HCT116 (cell line): ENCODE results near the gene FBXO46. TPM values are rescaled to one million over a fixed set of nuclear protein-coding genes. Genes with fewer than 3 reads are reported as not detected.

Experiments used
- ATAC-seq: fragments of 200-7000 bp; cut with Tn5 transposase; 2 replicates; pipeline ENCODE4 v1.9.1; 2020; ENCODE audit warnings: mild to moderate bottlenecking, moderate library complexity
- BruUV-seq: library from RNA; stranded (reverse); fragments of 400-500 nt; replicated peaks from 2 replicates; lab custom pipeline; 2021; lab: Mats Ljungman, UMichigan
- CTCF ChIA-PET: fragments of 300-600 bp; sonication (Branson Sonifier 250); formaldehyde crosslinking; loops from one replicate; lab custom pipeline; 2021; ENCODE audit warnings: antibody characterized with exemption; lab: Charles Lee
- POLR2A ChIA-PET: fragments of 300-600, 350-600 bp; sonication (Branson Sonifier 250); formaldehyde crosslinking; loops from one replicate; lab custom pipeline; 2021; ENCODE audit warnings: antibody characterized with exemption; lab: Charles Lee
- RAD21 ChIA-PET, 2 experiments: fragments of 300-600 bp; sonication (Branson Sonifier 250); formaldehyde crosslinking; loops; one replicate each; lab custom pipeline; 2023; ENCODE audit warnings: low total read pairs in 2 of 2; ENCODE audit not compliant: uncharacterized antibody in 2 of 2, unreplicated experiment in 2 of 2, low non-redundant PET in 1 of 2; lab: Charles Lee
- DNase-seq: peaks from one replicate; pipeline ENCODE4 v3.0.0-alpha.2; 2010; ENCODE audit warnings: low read depth, low spot score
- H2AFZ ChIP-seq: fragments of 200-600 bp; shearing (Covaris generic), sonication (generic); 2 replicates; pipeline ENCODE4 v1.6.1; 2017; ENCODE audit warnings: low read depth, mixed run types, mixed read lengths, antibody characterized with exemption, low read length; ENCODE audit not compliant: poor library complexity, severe bottlenecking
- H3K27ac ChIP-seq: 2 replicates; pipeline ENCODE4 v1.5.1; 2012; ENCODE audit warnings: low read depth, low read length
- H3K27me3 ChIP-seq: fragments of 200-600 bp; sonication (generic); 2 replicates; pipeline ENCODE4 v1.6.1; 2016; ENCODE audit warnings: mixed run types, low read length, mixed read lengths; ENCODE audit not compliant: insufficient read depth
- H3K36me3 ChIP-seq, 2 experiments: fragments of 200-500 bp in 1 of 2; fragments of 200-600 bp in 1 of 2; sonication (Bioruptor generic) in 1 of 2; sonication (generic) in 1 of 2; 2 replicates each; pipeline versions ENCODE4 v1.5.1 to v1.6.1; 2014 to 2016; ENCODE audit warnings: low read length in 2 of 2, inconsistent platforms in 1 of 2, mixed read lengths in 1 of 2, mixed run types in 1 of 2; ENCODE audit not compliant: insufficient read depth in 2 of 2, control insufficient read depth in 1 of 2
- H3K4me1 ChIP-seq, 2 experiments: fragments of 200-600 bp in 1 of 2; sonication (generic) in 1 of 2; 2 replicates each; pipeline versions ENCODE4 v1.5.1 to v1.6.1; 2012 to 2017; ENCODE audit warnings: low read length in 2 of 2, inconsistent platforms in 1 of 2, mild to moderate bottlenecking in 1 of 2, mixed read lengths in 1 of 2, mixed run types in 1 of 2, moderate library complexity in 1 of 2; ENCODE audit not compliant: insufficient read depth in 2 of 2, control insufficient read depth in 1 of 2
- H3K4me2 ChIP-seq: fragments of 200-600 bp; sonication (generic); 2 replicates; pipeline ENCODE4 v1.6.1; 2017; ENCODE audit warnings: mixed run types, low read length, mixed read lengths
- H3K4me3 ChIP-seq, 2 experiments: fragments of 200-600 bp in 1 of 2; sonication (generic) in 1 of 2; replicated peaks in 1 of 2; 2 replicates each; pipeline ENCODE4 v1.5.1; 2011 to 2016; ENCODE audit warnings: low read length in 2 of 2, control low read depth in 1 of 2, low read depth in 1 of 2, mild to moderate bottlenecking in 1 of 2, mixed read lengths in 1 of 2, mixed run types in 1 of 2
- H3K79me2 ChIP-seq: fragments of 200-600 bp; sonication (generic); 2 replicates; pipeline ENCODE4 v1.6.1; 2017; ENCODE audit warnings: mild to moderate bottlenecking, mixed run types, low read length, moderate library complexity, mixed read lengths; ENCODE audit not compliant: insufficient read depth
- H3K9ac ChIP-seq: fragments of 200-600 bp; sonication (generic); 2 replicates; pipeline ENCODE4 v1.6.1; 2016; ENCODE audit warnings: low read length, mixed read lengths
- H3K9me2 ChIP-seq: fragments of 200-600 bp; sonication (generic), shearing (Covaris generic); 2 replicates; pipeline ENCODE4 v1.6.1; 2017; ENCODE audit warnings: mixed run types, mild to moderate bottlenecking, moderate library complexity; ENCODE audit not compliant: insufficient read depth
- H3K9me3 ChIP-seq, 2 experiments: fragments of 200-500 bp in 1 of 2; fragments of 200-600 bp in 1 of 2; sonication (Bioruptor generic) in 1 of 2; sonication (generic) in 1 of 2; 2 replicates each; pipeline ENCODE4 v1.6.1; 2014 to 2017; ENCODE audit warnings: low read length in 2 of 2, mixed read lengths in 2 of 2, inconsistent platforms in 1 of 2, low read depth in 1 of 2, mild to moderate bottlenecking in 1 of 2, mixed run types in 1 of 2, moderate library complexity in 1 of 2; ENCODE audit not compliant: control insufficient read depth in 1 of 2, insufficient read depth in 1 of 2
- H4K20me1 ChIP-seq: fragments of 200-600 bp; sonication (generic), shearing (Covaris generic); 2 replicates; pipeline ENCODE4 v1.6.1; 2017; ENCODE audit warnings: mixed run types, mild to moderate bottlenecking, moderate library complexity; ENCODE audit not compliant: insufficient read depth
- ATF3 ChIP-seq: IDR thresholded peaks from 2 replicates; pipeline ENCODE4 v1.6.1; 2012
- CEBPB ChIP-seq: IDR thresholded peaks from 2 replicates; pipeline ENCODE4 v1.6.1; 2012; ENCODE audit warnings: low read depth
- ELF1 ChIP-seq: IDR thresholded peaks from 2 replicates; pipeline ENCODE4 v1.6.1; 2012; ENCODE audit warnings: low read depth, borderline replicate concordance
- EZH2phosphoT487 ChIP-seq: fragments of 200-600 bp; IDR thresholded peaks from 2 replicates; pipeline ENCODE4 v1.6.1; 2018; ENCODE audit warnings: antibody characterized with exemption, borderline replicate concordance
- MAX ChIP-seq: IDR thresholded peaks from 2 replicates; pipeline ENCODE4 v1.6.1; 2012
- REST ChIP-seq: IDR thresholded peaks from 2 replicates; pipeline ENCODE4 v1.6.1; 2012; ENCODE audit warnings: low read depth
- SIN3A ChIP-seq: IDR thresholded peaks from 2 replicates; pipeline ENCODE4 v1.6.1; 2012; ENCODE audit warnings: low read depth
- SP1 ChIP-seq: IDR thresholded peaks from 2 replicates; pipeline ENCODE4 v1.6.1; 2012; ENCODE audit warnings: low read depth
- TCF7L2 ChIP-seq: IDR thresholded peaks from 2 replicates; pipeline ENCODE4 v1.7.0; 2011; ENCODE audit warnings: borderline replicate concordance, inconsistent platforms; ENCODE audit not compliant: insufficient read depth, insufficient read length; ENCODE audit errors: extremely low read depth
- ZBTB33 ChIP-seq: IDR thresholded peaks from 2 replicates; pipeline ENCODE4 v1.6.1; 2011; ENCODE audit warnings: mild to moderate bottlenecking, low read length, moderate library complexity; ENCODE audit not compliant: insufficient replicate concordance; ENCODE audit errors: extremely low read depth
- ZFX ChIP-seq: fragments of 450-650 bp; IDR thresholded peaks from 2 replicates; pipeline ENCODE4 v1.6.1; 2017
- intact Hi-C: fragments of 100-400 bp; cut with micrococcal nuclease; formaldehyde crosslinking; loops from 2 replicates; pipeline ENCODE4 v1.10.0; 2022
- total RNA-seq: library from RNA; stranded (reverse); gene quantifications from one replicate; pipeline ENCODE4 v1.2.1, GENCODE V29; 2021; ENCODE audit not compliant: unreplicated experiment

Gene FBXO46
- total RNA-seq, 1 experiment from 2014 or later = 31.7 TPM

- BruUV-seq = no TSS peak
- no peak for TF ChIP-seq ZBTB33
- no peak for TF ChIP-seq TCF7L2
- TF ChIP-seq MAX = peak; percentile 41
- TF ChIP-seq ELF1 = no peak
- TF ChIP-seq ZFX = peak; percentile 79
- TF ChIP-seq CEBPB = no peak
- TF ChIP-seq SP1 = no peak
- peak; percentile 13; the same call in 1 of the 2 replicates for TF ChIP-seq SIN3A
- no peak for TF ChIP-seq EZH2phosphoT487
- TF ChIP-seq REST = no peak
- TF ChIP-seq ATF3 = no peak
- peak; percentile 1; the same call in 1 of the 2 replicates for ATAC-seq
- Histone ChIP-seq H3K79me2 (no peaks in the 10 kb centered on the region), H3K36me3 (no peaks in the 10 kb centered on the region), H3K9ac (peak overlapping the region; percentile 84), H3K4me1 (peaks cover 14 to 48% of the 10 kb centered on the region in 2 experiments), H3K27ac (peak overlapping the region; percentile 98), H3K9me3 (no peaks in the 10 kb centered on the region), H3K9me2 (no peaks in the 10 kb centered on the region), H3K4me2 (peak overlapping the region; percentile 92), H3K4me3 (peak overlapping the region; percentile 80 to 84), H3K27me3 (no peaks in the 10 kb centered on the region), H2AFZ (no peak overlapping the region), H4K20me1 (no peaks in the 10 kb centered on the region)
- DNase-seq = no peak
- ChIA-PET CTCF (interaction anchor here (0.7 to 4.2 kb wide), 8 partner anchors 11 to 309 kb away, joined by 3 to 71 read pairs (median 12); partner anchors contain the start of genes DMWD, QPCTL and SNRPD2), POLR2A (interaction anchor here (0.8 to 3.6 kb wide), 5 partner anchors 8 to 96 kb away, joined by 3 to 50 read pairs (median 10); partner anchors contain the start of genes DMPK, FOXA3, QPCTL and SNRPD2), RAD21 (interaction anchor here in 1 of 2 experiments (0.6 kb wide), 2 partner anchors 51 to 60 kb away, joined by 5 read pairs; no protein-coding TSS in a partner anchor)
- intact Hi-C loops = loop anchor here (2.0 kb wide), 1 partner anchor 51 kb away; no protein-coding TSS in a partner anchor
Observed at GRCh38 chr19:45767881-45768654, 37.4 kb upstream of the FBXO46 start.
